ENCODE measurements around the gene ZSWIM9.

Gene ZSWIM9

GRCh38 chr19:48169939-48170803 lies at the start of gene ZSWIM9, which contains the start of gene LIG1:
TSS of gene ZSWIM9 (plus strand) at chr19:48170680. CDS start at chr19:48171803, 1,123 bp downstream.
TSS of gene LIG1 (minus strand) at chr19:48170344. CDS start at chr19:48165566, 4,778 bp downstream.
- peak; percentile 91 for DNase-seq

DNA sequence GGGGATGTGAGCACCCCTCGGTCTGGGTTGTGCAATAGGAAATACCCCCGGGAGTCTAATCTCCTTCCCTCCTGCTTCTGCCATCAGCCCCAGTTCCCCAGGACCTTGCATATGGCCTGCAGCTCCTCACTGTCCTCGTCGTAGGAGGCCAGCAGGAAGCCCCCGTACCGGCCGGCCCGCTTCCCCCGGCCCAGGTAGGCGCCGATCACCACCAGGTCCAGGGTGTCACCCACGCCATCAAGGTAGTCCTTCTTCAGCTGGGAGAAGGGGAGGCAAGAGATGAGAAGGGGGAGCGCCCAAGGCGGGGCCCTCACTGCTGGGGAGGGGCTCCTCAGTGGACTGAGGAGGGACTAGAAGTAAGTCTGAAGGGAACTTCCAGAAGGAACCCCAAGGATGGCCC lies 49.4 kb upstream of the ZSWIM9 start:
- DNase-seq: no peak

DNA sequence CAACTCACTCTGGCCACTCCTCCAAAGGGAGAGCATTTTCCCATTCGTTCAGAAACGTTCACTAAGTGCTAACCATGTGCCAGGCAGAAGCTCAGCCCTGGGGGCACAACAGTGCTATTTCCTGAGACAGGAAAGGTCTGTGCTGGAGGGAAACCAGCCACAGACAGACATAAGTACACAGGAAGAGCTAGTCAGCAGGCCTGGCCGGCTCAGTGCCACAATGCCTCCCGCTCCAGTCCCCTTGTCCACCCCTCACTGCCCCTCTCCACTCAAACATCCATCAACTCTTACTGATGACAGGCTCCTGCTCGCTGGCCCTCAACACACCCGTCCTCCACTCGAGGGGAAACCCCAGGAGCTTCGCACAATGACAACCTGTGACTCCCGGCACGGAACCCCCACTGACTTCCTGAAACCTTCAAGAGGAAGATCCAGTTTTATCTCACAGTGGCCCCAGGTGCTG lies 48.5 kb upstream of the ZSWIM9 start:
- DNase-seq: no peak

DNA sequence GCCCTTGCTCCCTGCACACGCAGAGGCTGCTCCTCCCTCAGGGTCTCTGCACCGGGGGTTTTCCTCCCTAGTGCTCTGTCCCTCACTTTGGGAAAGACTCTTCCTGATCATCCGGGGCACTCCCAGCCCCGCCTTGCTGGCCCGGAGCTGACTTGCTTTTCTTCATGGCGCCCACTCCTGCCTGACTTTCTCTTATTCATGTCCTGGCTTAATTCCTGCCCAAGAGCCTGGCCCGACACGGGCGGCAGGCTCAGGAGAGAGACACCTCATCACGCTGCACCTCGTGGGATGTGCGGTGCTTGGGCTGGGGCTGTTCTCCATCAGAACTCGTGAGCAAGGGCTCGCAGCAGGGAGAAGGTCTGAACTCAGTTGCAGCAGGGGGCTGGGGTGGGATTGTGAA lies 48.1 kb upstream of the ZSWIM9 start:
- no peak for DNase-seq

DNA sequence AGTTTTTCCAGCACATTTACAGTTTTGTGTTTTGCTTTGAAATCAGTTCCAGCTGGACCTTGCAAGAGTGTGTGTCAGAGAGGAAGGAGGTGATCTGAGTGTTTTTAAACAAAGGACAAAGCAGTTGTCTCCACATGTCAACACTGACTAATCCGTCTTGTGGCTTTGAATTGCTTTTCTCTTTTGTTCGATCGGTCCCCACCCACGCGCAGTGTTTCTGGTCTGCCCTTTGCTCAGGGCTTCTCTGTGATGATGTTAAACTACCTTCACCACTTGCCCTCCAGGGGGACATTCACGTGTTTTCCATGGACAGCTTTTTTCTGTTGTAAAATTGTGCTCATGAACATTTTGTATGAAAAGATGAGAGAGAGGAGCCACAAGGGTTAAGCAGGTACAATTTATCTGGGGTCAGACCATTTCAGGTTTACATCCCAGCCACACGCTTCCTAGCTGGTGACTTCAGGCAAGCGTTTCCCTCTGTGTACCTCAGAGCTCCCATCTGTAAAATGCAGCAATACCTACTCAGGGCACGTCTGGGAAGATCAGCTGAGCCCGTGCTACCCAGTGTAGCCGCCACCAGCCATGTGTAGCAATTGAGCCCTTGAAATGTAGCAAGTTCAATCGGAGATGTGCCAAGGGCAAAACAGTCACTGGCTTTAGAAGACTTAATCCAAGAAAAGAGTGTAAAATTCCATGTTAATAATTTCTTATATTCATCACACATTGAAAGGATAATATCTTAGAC lies 46.4 kb upstream of the ZSWIM9 start:
- DNase-seq: no peak

GRCh38 chr19:48127561-48127960 lies 42.9 kb upstream of the ZSWIM9 start:
- no peak for DNase-seq

GRCh38 chr19:48133094-48133493 lies 37.4 kb upstream of the ZSWIM9 start:
- no peak for DNase-seq

GRCh38 chr19:48135411-48135810 lies 35.1 kb upstream of the ZSWIM9 start:
- no peak for DNase-seq

GRCh38 chr19:48136547-48136946 lies 33.9 kb upstream of the ZSWIM9 start:
- no peak for DNase-seq

DNA sequence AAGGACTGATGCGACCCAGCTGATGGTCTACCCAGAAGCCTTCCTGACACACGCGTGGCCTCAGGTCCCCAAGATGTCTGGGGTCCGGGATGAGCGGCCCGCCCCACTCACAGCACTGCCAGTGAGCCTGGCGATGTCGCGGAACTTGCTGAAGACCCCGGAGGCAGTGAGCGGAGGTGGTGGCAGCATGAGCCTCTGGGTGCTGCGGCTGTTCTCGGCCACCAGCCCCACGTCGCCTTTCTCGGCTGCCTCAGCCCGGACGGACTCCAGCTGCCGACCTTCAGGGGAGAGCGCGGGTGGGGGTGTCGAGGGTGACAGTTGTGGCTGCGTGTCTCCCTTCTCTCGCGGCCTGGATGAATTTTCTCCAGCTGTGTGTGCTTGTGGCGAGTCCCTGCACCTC lies 33.1 kb upstream of the ZSWIM9 start:
- no peak for DNase-seq

DNA sequence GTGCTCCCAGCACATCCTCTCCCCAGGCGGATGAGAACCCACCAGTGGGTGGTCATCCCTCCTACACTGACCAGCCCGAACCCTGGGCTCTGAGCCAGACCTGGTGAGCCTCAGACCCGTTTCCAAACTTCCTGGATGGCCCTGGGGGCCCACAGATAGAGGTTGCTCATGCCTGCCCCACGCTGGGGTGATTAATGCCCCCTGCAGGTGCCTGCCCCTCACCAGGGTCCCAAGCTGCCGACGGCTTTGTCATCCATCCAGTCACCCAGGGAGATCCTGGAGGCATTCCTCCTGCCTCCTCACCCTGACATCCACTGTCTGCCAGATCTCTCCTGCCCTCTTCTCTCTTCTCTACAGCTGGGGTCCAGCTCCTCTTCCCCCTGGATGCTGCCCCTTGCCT lies 31.4 kb upstream of the ZSWIM9 start:
- no peak for DNase-seq

- no peak for DNase-seq
Measured at GRCh38 chr19:48147597-48148175, 22.8 kb upstream of the ZSWIM9 start.

GRCh38 chr19:48148576-48148975 lies 21.9 kb upstream of the ZSWIM9 start:
- DNase-seq: no peak

- DNase-seq: no peak
Measured at GRCh38 chr19:48149430-48149829, 21.1 kb upstream of the ZSWIM9 start.

DNA sequence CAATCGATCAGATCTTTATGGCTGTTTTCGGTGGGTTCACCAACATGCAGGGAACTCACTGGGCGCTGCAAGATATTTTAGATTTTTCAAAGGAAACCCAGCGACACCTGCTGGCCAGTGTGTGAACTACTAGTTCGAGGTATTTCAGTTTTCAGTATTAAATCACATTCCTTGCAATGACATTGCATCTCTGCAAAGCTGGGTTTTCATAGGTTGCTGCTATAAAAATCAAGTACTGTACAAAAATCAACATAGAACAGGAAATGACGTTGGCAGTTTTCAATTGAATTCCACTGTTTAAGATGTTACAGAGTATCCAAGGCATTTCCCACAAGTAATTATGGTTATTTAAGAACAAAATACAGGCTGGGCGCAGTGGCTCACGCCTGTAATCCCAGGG lies 17.9 kb upstream of the ZSWIM9 start:
- DNase-seq: peak; percentile 71

GRCh38 chr19:48154003-48154402 lies 16.5 kb upstream of the ZSWIM9 start:
- DNase-seq: no peak

- no peak for DNase-seq
Measured at GRCh38 chr19:48158210-48158790, 12.2 kb upstream of the ZSWIM9 start.

DNA sequence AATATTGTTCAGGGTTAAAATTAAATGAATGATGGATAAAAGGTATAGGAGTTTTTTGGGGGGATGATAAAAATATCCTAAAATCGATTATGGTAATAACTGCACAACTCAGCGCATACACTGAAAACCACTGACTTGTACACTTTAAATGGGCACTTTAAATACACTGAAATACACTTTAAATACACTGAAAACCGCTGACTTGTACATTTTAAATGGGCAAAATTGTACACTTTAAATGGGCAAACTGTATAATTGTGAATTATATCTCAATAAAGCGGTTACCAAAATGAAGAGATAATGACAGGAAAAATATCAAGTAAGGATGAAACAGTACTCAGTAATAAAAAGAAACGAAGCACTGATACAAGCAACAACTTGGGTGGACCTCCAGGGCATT lies 1.8 kb upstream of the ZSWIM9 start:
- no peak for DNase-seq

DNA sequence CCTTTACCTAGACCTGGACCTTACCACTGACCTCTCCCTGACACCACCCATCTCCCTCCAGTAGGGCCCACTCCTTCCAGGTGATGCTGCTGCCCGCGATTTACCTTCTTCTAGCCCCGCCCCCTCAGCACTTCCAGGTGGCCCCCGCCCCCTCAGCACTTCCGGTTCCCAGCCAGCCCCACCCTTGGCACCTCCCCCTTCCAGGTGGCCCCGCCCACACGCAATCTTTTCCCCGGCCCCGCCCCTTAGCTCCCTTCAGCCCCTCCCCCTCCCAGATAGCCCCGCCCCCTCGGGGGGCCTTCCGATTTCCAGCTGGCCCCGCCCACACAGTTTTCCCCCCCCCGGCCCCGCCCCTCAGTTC lies 922 bp upstream of the ZSWIM9 start:
- DNase-seq: peak; percentile 91

- DNase-seq: no peak
Measured at GRCh38 chr19:48170817-48171347, 402 bp downstream of the ZSWIM9 start.

DNA sequence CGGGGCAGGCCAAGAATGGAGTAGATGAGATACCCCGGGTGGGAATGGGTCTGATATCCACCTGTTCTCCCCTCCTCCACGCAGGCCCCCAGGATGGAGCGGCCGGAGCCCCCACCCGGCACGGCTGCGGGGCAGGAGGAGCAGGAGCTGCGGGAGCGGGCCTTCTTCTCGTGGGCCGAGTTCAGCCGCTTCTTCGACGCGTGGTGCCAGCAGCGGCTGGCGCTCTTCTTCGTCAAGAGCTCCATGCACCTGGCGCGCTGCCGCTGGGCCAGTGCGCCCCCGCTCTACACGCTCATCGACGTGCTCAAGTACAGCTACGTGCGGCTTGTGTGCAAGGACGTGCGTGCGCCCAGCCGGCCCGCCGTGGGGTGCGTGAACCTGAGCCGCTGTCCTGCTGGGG lies 1.2 kb downstream of the ZSWIM9 start:
- DNase-seq: no peak

GRCh38 chr19:48174445-48175030 lies 4.1 kb downstream of the ZSWIM9 start:
- no peak for DNase-seq

GRCh38 chr19:48175578-48175977 lies 5.1 kb downstream of the ZSWIM9 start:
- DNase-seq: no peak
